ENCODE data around the gene SEMA5A.
A peak's percentile ranks its signal among the peaks of the same experiment; 100 is the strongest.
"Not testable (repeated sequence)": the region's sequence is repeated elsewhere in the genome, so short reads cannot be mapped to it uniquely, and the experiment has no call there.

SEMA5A gene

DNA sequence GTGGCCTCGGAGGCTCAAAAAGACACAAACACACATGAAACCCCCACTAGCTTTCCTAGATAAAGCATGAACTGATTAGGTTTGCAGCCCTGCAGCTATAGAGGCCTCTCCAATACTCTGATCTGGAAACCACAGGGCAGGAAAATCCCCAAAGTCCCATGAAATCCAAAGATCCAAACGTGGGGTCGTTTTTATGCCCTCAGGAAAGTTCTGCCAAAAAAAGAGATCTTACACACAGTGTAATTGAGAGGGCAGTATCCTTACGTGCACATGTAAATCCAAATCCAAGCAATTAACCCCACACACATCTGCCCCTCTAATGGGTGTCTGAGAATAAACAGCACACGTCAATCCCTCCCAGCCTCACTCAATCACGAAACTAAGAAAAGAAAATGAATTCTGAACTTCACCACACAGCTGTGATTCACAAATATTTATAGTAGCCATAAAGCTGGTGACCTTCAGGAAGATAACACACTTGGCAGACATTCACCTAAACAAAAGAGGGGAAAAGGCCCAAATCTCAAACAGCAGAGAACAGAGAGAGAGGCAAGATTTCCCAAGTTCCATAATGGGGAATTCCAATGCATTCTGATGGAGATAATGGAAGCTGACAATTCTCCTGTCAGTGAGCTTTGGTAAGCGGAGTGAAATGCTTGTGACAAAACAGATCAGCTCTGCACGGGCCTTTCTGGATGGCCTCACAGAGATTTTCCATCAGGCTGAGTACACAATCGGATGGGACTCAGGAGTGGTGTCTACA is 114.2 kb downstream of the SEMA5A start:
- DNase-seq, result peak; percentile 53

DNA sequence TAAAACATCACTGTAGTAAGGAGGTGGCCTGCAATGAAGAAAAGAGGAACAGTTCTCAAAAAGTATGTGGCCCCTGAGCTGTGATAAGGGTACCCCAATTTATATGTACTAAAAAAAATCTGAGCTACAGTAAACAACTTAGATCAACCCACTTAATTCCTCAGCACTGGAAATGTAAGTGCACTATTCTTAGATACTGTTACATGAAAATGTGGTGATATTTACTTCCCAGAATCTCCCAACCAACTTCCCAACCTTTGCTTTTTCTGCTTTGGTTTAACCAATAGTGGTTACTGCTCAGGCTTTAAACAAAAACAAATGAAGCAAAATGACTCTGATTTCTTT is 114.8 kb downstream of the SEMA5A start:
- no peak for DNase-seq

DNA sequence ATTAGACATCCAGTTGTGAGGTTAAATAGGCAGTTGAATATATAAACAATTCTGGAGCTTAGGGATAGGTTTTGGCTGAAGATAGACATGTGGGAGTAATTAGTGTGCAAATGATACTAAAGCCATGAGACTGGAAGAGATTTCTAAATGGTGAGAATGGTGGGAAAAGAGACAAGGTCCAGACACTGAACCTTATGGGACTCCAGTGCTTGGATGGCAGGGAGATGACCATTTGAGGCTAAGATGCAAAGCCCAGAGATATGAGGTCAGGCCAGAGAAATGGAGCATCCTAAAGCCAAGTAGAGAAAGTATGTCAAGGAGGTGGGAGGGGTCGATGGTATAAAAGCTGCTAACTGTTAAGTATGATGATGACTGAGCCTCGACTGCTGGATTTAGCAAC is 115.6 kb downstream of the SEMA5A start:
- no peak for DNase-seq

DNA sequence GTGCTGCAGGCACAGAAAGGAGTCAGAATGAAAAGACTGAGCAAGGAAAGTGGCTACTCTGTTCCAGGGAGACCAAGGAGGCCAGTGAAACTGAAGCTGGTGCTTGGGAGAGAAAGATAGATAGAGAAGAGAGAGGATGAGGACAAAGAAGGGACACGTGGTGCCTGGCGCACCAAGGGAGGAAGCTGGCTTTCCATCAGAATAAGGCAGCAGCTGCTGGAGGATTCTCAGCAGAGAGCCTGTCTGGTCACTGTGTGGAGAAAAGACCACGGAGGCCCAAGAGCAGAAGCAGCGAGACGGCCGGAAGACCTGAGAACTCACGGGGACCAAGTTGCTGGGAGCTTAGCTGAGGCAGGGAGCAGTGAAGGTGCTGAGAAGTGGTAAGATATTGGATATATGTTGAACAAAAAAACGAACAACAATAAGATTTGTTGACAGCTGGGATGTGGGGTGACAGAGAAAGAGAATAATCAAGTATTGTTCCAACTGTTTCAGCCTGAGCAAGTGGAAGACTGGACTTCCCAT is 116.1 kb downstream of the SEMA5A start:
- DNase-seq, result no peak

DNA sequence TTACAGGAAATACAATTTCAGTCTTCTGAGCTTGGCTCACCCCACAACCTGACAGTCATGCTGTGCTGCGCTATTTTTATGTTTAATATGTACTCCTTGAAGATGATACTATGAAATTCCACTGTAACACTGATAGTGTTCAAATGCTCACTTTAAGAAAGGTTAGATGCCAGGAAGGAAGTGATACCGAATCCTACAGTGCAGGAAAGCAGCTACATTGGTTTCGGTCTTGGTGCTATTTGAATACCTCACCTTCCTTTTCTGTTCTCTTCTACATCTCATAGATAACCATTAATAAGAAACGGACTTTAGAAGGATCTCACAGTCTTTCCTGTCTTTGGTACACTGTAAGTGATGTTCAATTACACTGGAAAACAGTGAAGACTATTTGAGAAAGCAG is 117.6 kb downstream of the SEMA5A start:
- no peak for DNase-seq

DNA sequence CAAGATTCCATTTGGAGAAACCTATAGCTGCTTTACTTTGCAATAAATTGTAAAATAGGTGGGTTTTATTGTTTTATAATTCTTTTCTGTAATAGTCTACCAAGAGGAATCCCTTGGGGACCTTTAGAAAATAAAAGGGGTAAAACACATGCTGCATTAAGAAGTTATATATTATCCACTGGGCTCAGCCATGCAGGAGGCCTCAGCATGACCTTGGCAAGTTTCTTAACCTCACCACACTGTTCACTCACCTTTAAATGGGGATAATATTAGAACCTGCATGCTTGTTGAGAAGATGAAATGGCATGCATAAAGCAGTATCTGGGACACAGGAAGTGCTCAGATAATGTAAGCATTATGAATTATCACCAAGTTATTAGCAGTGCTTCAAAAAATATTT is 120.2 kb downstream of the SEMA5A start:
- no peak for DNase-seq

DNA sequence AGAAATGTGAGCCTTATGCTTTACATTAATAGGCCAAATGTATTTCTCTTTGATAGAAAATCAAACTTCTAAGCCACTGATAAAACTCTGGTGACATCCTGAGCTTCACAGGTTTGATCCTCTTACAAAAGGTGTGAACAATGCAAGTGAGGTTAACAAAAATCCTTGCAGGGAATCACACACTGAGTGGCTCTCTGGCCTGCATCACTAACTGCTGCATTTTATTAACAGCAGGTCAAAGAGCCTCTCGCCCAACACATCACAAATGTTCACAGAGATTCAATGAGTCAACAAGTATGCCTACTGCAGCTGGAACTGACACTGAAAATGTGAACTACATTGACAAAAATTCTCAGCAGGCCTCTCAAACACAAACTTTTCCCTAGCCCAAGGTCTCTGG is 122.3 kb downstream of the SEMA5A start:
- peak; percentile 37 for DNase-seq

DNA sequence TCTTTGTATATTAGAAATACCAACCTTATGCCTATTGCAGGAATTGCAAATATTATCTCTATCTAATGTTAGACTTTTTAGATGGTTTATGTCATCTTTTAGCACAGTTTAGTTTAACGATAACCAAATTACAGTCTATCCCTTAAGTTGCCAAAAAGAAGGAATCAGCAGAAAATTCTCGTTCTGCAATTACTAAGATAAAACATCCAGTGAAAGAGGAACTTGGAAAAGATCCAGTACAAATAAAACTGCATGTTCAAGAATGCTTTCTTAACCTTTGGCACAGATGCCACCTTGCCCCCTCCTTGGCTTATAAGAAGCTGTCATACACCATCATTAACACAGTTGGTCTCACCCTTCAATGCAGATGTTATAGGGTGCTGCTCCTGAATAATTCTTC is 124.0 kb downstream of the SEMA5A start:
- DNase-seq, result no peak

DNA sequence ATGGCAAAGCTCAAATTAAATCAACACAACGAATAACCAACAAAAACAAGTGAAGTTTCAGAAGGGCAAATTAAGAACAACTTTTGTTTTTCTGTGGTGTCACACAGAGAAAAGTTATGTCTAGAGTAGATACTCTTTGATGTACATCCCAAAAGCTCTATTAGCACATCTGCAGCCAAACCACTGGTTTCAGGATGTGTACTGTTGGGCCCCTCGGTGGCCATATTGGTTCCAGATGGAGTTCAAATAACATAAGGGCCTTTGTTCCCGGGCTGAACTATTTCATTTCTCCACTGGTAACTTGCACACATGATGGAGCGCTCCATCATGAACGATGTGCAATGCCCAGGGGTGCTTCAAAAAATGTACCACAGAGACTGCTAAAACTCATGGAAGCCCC is 126.1 kb downstream of the SEMA5A start:
- DNase-seq, result no peak

DNA sequence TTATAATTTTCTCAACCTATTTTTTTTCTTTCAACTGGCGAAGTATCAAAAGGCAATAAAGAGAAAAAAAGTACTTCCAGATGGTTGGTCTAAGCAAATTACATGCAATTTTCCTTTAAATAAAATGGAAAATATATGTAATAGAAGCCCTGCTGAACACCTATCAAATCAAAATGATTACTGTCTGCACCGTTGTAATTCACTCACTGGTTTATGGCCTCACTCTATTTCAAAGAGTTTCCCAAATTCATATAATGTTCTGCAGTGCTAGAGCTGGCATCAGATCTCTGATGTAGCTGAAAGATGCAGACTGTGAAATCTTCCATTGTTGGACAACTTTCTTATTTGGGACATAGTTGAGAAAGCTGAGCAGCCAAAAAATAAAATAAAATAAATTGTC is 130.3 kb downstream of the SEMA5A start:
- no peak for DNase-seq

DNA sequence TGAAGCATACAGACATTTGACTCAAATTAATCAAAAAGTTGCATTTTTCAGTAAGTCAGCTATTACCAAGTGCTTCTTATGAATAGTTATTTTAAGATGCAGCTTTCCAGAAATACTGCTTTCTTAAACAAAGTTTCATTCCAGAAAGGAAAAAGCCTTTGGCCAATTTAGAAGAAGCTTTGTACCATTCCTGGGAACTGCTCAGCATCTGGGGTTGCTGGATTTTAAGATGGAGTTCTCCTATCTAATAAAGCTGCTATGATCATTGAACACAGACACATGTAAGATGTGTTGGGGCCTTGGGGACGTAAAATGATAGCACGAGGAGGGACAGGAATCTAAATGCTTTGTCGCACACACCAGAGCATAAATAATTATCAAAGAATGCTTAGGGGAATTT is 130.8 kb downstream of the SEMA5A start:
- DNase-seq, result no peak

DNA sequence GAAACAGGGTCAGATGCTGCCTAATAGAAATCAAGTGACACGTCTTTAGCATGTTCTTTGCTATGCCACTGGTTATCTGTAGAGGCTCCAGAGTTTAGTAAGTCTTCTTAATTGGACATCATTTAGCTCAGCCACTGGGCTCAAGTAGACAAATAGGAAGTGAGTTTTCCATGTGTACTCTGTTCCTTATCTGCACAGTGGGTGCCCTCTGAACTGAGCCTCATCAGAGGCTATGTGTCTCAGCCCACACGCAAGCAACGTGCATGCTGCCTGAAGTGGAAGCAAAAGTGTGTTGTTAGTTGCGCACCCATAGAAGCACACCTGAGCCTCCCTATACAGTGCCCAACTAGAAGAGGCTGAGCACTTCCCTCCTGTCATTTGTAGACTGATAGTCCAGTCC is 134.7 kb downstream of the SEMA5A start:
- DNase-seq, result no peak

DNA sequence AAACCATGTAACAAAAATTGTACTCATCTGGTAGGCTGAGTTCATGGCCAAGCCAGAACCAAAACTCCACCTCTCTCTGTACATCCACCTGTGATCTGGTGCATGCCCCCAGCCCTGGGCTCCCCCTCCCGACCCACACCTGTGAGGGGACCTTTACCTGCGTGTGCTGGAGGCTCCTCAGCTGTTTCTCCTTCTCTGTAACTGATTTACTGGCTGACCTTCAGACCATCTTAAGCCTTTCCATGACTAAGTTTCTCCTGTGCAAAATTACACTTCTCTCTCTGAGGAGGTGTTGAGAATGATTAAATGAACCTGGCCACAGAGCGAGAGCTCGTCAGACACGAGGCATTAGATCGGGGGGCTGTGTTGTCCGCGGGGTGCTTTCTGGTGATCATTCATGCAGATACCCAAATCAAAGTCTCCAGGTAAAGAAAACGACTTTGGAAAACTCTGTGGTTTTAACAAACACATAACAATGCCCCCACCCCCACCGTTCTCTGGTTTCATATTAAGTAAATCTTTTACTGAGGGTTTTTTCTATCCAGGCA is 136.4 kb downstream of the SEMA5A start:
- no peak for DNase-seq

DNA sequence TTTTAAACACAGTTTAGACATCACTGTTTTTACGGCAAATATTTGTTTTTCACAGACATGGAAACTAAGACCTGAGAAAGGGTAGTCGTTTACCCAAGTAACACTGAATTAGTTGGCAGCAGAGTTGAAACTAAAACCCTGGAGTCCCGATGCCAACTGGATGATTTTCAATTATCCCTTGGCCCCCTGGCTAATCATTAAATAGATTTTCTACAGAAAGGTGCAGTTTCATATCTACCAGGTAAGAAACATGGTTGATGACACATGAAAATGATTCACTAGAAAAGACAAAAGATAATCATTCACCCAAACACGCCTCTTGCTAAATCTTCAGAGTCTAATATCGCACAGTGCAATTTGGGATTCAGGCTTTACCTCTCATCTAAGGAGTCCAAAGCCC is 136.9 kb downstream of the SEMA5A start:
- DNase-seq, result no peak

DNA sequence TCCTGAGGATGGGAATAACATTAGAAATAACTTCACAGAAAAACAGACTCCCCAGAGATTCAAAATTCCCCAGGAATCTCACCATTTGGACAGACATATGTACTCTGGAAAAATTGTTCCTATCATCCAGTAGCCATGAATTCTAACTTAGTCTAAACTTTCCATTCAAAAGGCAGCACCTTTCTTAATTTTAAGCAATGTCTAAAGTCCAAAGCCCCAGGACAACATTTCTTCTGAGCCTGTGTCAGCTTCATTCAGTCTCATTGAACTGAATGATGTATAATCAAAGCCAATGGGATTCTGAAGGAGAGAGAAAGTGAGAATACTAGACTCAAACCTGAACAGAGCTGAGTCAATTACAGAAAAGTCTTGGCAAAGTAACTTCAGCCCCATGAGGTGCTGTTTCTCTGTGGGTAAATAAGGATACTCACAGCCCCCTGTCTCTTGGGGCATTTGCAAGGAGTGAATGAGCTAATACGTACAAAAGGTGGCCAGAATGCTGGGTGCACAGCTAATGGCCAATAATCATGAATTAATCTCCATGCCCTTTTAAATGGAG is 140.6 kb downstream of the SEMA5A start:
- DNase-seq, result no peak

DNA sequence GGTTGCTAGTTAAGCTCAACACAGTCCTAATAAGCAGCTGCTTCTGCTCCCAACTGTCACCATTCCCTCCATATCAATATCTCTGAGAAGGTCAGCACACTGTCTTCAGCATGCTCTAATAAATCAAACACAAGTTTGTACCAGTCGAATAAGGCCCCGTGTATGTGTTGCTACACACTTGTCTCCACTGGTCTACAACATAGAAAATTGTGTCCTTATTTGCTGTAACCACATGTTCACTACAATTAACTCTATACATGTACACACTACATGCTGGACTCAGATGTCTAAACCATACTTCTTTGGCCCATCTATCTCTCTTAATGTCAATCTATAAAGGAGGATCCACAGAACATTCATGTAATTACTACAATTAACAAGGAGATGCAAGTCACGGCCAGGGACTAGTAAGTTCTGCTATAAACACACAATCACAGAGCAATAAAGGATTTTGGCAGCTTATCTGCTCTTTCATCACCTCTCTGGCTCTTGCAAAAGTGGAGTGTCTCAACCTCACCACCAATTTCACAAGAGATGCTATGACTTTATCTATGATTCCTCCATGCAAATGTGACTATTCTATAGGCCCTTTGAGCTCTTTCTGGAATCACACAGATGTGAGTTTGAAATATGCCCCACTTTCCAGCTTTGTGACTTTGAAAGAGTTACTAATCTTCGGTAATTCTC is 143.9 kb downstream of the SEMA5A start:
- DNase-seq, result peak; percentile 24

DNA sequence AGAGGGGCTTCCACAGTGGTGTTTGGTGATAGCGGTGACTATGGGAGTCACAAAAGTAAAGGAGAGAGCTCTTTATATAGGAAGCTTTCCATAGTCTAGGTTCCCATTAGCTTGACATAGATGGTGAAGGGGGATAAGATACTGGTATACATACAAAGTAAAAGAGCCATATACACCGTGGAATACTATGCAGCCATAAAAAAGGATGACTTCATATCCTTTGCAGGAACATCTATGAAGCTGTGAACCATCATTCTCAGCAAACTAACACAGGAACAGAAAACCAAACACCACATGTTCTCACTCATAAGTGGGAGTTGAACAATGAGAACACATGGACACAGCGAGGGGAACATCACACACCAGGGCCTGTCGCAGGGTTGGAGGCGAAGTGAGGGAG is 146.1 kb downstream of the SEMA5A start:
- DNase-seq, result not testable (repeated sequence)

DNA sequence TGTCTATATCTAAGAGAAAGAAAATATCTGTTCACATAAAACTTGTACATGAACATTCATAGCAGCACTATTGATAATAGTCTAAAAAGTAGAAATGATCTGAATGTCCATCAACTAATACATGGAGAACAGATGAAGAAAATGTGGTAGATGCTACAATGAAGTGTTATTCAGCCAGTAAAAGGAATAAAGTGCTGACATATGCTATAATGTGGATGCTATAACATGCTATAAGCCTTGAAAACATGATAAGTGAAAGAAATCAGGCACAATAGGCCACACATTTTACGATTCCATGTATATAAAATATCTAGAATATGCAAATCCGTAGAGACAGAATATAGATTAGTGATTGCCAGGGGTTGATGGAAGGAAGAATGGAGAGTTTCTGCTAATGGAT is 146.8 kb downstream of the SEMA5A start:
- DNase-seq, result no peak

DNA sequence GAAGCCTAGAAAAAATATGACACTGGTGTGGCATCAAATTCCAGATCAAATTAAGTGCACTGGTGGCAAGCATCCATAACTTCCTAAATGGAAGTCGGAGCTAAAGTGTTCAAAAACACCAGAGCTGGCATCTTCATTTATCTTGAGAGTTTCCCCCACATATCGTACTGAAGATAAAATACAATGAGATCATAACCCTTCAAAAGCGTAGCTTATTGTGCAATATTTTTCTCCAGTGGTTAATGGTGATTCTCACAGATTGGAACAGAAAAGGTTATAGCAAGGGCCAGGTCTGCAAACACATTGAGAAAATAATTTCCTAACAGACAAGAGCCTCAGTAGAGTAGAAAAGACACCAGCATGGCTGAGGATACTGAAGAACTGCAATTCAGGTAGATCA is 147.6 kb downstream of the SEMA5A start:
- DNase-seq, result no peak

DNA sequence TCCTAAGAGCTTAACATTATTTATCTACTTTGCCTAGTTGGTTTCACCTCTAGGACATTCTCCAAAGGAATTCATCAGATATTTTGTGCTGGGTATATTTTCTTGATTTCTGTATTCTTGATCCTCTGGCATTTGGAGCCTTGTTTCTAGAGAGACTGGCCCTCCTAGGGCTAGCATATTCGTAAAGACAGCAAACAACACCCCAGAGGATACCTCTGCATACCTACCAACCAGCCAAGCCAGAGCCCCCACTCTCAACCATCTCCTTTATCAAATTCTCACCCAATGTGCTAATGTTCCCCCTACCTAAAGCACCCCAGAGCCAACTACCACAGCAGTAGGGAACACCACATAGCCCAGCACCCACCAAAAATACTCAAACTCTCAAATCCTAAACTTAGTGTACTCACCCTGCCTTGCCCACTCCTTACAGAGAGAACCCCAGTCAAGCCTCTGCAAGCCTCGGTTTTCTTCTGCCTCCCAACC is 149.5 kb downstream of the SEMA5A start:
- no peak for DNase-seq

DNA sequence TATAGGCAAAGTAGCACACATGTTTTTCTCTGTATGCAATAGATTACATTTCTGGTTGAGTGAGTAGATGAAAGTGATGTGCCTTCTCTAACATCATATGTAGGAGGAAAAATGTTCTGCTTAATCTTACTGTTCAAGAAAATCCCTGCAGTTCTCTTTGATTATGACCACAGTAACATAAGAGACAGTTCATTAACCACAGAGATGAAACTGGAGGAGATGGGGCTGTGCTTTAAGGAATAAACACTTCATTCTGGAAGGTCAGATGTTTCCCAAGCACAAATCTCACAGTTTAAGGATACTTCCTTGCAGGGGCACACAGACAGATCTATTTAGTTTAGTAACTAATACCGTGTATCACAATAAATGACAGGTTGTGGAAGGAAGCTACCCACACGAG is 150.2 kb downstream of the SEMA5A start:
- no peak for DNase-seq

DNA sequence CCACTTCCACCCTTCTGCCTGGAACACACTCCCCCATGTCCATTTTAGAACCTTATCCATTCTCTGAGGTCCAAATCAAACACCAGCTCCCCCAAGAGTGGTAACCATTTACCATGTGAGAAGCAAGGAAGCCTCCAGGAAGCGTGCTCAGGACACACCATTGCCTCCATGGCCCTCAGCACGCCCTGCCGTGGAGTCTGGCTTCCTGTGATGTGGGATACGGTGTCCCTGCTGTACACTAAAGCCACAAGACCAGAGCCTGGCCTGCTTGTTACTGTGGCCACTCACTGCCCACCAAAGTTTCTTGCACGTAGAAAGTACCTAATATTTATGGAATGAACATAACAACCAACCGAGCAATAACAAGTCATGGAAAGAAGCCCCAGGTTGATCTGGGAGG is 151.7 kb downstream of the SEMA5A start:
- DNase-seq, result no peak

DNA sequence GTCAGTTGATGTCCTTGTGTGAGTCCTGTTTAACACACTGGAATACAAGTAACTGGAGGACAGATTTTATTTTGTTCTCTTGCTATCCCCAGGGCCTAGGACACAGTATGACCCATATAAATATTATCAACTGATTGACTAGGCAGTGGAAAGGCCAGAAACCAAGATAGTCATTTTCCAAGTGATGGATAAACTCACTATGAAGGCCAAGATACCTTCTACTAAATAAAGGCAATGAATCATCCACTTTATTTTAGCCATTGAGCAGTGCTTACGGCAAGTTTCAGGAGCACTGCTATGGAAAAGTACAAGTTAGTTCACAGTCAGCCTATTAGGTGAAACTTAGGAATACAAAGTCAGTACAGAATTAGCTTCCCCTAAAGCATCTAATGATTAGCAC is 153.2 kb downstream of the SEMA5A start:
- DNase-seq, result no peak

DNA sequence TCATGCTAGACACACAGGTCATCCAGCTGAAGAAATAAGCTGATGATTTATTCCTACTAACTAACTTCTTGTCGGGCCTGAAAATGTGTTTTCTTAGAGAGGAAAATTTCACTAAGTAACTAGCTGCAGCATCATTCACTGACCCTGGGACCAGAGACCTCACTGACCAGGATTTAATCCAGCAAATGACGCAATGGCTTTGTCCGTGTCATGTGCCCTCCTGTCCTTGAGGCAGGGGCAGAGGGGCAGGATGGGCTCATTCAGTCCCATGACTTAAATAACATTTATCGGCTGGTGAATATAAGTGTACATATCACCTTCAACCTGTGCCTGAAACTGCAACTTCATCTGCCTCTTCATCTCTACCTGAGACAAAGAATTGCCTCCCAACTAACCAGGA is 154.8 kb downstream of the SEMA5A start:
- no peak for DNase-seq
